ENCODE data around the gene ZNF829.
A peak's percentile ranks its signal among the peaks of the same experiment; 100 is the strongest.

The ZNF829 gene

DNA sequence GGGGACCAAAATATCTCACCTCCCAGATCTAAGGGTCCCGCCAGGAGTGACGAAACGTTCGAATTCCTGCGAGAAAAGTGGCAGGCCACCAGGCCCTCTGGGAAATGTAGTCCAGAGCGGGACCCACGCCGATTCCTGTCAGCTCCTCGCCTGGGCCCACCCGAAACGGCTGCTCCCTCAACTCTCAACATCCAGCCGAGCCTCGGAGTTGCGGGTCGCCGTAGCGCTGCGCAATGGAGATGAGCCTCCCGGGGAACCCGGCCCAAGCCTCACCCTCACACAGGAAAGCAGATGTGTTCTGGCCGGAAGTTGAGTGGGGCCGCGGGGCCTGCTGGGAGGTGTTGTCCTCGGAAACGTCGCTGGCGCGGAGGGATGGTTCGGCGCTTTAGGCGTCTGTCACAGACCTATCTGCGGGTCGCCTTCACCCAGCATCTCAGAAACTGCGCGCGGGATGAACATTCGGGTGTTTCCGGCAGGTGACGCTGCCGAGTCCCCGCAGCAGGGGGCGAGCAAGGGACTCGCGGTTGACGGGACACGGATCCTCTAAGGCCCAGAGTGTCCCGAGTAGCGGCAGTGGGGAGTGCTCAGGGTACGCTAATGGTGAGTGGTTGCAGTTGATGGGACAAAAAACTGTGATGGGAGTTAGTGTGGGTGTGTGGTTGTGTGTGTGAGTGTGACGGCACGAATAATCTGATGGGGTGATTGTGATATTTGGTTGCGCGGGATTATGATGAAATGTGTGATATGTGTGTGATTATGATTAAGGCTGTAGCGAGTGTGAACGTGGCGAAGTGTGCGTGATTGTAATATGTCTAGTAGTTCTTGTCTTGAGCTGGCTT lies at the start of gene ZNF829, which contains the start of gene ZNF568:
Gene ZNF829 (minus strand): TSS at position 300 of the 839 bp plus-strand sequence. CDS start 1,124 bp downstream, outside the sequence.
Gene ZNF568 (plus strand): TSS at position 341 of the 839 bp plus-strand sequence. CDS start 6,439 bp downstream, outside the sequence.
- peak; percentile 96 for DNase-seq

DNA sequence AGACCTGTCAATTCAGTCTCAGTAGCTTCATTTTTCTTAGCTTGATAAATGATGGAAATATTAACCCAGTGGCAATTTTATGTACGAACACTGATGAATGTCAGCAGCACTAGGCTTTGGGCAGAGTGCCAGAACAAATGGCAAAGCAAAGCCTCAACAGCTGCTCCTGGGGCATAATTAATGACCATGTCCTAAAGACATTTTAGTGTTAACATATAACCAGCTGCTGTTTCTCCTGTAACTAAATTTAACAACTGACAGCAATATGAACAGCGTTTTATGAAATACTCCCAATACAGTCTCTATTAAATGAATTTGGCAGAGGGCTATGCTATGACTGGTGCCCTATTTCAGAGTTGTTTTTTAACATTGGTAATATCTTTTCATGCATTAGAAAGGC lies 47.2 kb upstream of the ZNF829 start:
- DNase-seq: no peak

DNA sequence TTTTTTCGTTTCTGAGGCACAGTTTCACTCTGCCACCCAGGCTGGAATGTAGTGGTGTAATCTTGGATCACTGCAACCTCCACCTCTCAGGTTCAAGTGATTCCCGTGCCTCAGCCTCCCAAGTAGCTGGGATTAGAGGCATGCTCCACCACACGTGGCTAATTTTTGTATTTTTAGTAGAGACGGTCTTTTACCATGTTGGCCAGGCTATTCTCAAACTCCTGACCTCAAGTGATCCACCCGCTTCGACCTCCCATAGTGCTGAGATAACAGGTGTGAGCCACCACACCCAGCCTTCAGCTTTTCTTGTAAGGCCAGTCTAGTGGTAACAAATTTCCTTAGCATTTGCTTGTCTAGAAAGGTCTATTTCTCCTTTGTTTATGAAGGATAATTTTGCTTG lies 46.3 kb upstream of the ZNF829 start:
- DNase-seq: no peak

DNA sequence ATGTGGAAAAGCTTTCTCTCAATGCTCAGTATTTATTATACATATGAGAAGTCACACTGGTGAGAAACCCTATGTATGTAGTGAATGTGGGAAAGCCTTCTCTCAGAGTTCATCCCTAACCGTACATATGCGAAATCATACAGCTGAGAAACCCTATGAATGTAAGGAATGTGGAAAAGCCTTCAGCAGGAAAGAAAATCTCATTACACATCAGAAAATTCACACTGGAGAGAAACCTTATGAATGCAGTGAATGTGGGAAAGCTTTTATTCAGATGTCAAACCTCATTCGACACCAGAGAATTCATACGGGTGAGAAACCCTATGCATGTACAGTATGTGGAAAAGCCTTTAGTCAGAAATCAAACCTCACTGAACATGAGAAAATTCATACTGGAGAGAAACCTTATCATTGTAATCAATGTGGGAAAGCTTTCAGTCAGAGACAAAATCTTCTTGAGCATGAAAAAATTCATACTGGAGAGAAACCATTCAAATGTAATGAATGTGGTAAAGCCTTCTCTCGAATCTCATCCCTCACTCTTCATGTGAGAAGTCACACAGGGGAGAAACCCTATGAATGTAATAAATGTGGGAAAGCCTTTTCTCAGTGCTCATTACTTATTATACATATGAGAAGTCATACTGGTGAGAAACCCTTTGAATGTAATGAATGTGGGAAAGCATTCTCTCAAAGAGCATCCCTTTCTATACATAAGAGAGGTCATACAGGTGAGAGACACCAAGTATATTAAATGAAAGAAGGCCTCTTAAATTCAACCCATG lies 34.4 kb upstream of the ZNF829 start:
- no peak for DNase-seq

DNA sequence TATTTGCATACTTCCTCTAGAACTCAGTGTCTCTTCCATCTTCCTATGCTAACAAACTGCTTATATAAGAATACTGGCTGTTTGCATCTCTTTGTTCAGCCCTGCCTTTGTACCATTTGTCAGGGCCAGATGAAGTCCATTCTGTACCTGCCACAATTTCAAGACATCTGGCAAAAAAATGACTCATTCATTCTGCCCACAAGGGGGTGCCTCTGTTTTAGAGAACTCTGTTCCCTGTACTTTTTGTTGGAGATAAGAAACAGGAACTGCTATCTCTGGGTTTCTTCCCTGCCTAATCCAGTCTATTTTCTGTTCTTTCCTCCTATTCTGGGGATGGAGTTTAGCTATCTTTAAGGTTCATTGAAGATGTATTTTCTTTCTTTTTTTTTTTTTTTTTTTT lies 23.1 kb upstream of the ZNF829 start:
- no peak for DNase-seq

DNA sequence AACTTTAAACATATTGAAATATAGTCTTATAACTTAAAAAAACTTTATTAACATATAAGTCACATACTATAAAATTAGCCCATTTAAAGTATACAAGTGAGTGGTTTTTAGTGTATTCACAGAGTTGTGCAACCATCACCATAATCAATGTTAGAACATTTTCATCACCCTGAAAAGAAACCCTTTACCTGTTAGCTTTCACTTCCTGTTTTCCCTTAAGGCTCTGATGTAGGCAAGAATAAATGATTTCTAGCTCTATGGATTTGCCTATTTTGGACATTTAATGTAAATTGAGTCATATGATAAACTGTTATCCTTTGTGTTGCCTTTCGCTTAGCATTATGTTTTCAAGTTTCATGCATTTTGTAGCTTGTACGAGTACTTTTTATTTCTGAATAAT lies 15.6 kb upstream of the ZNF829 start:
- no peak for DNase-seq

DNA sequence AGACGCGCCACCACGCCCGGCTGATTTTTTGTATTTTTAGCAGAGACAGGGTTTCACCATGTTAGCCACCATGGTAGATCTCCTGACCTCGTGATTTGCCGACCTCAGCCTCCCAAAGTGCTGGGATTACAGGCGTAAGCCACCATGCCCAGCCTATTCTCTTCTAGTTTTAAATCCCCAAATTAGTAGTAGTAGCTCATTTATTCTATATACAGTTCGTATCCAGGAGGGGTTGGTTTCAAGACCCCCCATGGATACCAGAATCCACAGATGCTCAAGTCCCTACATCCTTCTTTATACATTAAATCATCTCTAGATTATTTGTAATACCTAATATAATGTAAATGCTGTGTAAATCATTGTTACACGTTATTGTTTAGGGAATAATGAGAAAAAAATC lies 2.0 kb upstream of the ZNF829 start:
- no peak for DNase-seq

DNA sequence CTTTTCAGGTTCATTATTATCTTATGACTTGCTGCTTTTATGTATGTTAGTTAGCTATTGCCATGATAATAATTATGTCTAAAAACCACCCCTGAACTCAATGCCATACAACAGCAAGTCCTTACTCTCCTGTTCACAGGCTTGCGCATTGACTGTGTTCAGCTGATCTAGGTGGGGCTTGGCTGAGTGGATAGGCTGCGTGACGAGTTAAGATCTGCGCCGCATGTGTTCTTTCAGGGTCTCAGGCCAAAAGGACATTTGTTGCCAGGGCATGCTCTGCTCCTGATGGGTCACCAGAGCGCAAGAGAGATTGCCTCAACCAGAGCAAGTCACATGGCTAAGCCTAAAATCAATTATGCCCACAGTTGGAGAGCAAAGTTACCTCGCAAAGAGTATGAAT lies 900 bp upstream of the ZNF829 start:
- DNase-seq: no peak

DNA sequence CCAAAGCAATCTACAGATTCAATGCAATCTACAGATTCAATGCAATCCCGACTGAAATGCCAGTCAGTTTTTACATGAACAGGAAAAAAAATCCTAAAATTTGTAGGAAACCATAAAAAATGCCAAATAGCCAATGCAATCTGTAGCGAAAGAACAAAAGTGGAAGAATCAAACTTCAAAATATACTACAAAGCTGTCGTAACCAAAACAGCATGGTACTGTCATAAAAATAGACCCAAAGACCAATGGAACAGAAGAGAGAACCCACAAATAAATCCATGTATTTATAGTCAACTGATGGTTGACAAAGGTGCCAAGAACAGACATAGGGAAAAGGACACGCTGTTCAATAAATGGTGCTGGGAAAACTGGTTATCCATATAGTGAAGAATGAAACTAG lies 17.7 kb downstream of the ZNF829 start:
- DNase-seq: no peak

DNA sequence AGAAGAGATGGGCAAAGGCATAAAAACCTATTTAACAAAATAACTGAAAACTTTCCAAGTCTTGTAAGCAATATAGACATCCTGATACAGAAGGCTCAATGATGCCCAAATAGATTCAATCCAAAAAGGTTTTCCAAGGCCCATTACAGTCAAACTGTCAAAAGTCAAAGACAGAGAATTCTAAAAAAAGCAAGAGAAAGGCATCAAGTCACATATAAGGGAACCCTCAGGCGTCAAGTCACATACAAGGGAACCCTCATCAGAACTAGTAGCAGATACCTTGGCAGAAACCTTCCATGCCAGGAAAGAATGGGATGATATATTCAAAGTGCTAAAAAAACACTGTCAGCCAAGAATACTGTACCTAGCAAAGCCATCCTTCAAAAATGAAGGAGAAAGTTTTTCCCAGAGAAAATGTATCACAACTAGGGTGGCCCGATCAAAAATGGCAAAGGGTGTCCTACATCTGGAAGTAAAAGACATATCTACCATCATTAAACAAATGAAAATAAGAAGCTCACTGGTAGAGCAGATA lies 21.2 kb downstream of the ZNF829 start:
- no peak for DNase-seq

DNA sequence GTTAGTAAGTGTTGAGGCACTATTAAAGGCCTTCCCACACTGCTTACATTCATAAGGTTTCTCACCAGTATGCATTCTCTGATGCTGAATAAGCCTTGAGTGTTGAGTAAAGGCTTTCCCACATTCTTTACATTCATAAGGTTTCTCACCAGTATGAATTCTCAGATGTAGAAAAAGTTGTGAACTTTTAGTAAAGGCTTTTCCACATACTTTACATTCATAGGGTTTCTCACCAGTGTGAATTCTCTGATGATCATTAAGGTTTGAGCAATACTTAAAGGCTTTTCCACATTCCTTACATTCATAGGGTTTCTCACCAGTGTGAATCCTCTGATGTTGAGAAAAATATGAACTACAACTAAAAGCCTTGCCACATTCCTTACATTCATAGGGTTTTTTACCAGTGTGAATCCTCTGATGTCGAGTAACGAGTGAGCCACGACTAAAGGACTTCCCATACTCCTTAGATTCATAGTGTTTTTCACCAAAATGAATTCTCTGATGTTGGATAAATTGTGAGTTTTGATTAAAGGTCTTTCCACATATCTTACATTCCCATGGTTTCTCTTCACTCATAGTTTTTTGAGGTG lies 24.2 kb downstream of the ZNF829 start:
- DNase-seq: no peak

DNA sequence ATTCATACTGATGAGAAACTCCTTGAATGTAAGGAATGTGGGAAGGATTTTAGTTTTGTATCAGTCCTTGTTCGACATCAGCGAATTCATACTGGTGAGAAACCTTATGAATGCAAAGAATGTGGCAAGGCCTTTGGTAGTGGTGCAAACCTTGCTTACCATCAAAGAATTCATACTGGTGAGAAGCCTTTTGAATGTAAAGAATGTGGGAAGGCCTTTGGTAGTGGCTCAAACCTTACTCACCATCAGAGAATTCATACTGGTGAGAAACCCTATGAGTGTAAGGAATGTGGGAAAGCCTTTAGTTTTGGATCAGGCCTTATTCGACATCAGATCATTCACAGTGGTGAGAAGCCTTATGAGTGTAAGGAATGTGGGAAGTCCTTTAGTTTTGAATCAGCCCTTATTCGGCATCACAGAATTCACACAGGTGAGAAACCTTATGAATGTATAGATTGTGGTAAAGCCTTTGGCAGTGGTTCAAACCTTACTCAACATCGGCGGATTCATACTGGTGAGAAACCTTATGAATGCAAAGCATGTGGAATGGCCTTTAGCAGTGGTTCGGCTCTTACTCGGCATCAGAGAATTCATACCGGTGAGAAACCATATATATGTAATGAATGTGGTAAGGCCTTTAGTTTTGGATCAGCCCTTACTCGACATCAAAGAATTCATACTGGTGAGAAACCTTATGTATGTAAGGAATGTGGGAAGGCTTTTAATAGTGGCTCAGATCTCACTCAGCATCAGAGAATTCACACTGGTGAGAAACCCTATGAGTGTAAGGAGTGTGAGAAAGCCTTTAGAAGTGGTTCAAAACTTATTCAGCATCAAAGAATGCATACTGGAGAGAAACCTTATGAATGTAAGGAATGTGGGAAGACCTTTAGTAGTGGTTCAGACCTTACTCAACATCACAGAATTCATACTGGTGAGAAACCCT lies 38.8 kb downstream of the ZNF829 start:
- no peak for DNase-seq

DNA sequence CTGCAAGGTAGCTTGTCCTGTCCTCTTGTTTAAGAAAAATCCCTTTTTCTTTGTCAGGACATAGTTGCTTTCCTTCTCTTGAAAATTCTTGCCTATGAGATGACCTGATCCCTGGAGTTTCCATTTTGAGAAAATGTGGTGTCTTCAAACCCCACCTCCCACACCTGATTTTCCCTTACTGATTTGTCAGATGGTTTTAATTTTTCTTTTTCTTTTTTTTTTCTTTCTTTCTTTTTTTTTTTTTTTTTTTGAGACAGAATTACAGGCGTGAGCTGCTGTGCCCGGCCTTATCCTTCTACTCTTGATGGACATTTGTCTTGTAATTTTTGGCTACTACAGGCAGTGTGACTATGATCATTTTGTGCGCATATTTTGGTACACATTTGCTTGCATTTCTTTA lies 64.2 kb downstream of the ZNF829 start:
- no peak for DNase-seq

DNA sequence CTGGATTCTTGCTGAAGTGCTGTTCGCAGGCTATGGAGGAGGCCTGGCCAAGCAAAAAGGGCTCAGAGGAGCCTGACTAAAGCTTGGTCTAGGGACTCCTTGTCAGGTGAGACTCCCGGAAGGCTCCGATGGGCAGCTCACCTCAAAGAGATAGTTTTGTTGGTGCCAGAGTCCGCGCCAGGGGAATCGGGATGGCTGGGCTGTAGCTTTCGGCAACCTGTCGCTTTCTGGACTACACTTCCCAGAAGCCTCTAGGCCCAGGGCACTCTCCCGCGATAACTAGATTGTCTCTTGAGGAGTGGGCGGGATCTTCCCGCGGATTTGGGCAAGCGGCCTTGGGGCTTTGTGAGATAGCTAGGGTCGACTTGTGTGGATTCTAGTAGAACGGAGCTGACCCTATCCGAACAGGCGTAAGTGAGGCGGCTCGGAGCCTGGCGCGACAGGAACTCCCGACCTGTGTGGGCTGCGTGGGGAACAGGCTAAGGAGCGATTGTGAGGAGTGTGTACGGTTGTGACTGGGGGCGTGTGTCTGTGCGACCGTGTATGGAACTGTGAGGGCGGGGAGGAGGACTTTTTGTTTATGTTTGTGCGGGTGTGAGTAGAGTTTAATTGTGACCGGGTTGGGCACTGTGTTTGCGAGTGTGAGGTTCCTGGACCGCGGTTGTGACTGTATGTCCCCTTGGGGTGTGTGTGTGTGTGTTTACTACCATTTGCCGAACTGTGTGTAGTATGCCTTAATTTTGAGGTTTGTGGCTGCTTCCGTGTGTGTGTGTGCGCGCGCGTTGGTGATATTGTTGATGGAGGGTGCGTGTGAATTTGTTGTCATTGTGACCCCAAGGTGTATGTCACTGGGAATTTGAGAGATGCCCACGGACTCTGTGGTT lies 65.3 kb downstream of the ZNF829 start, which contains the start of gene ZNF345:
Gene ZNF345 (plus strand): TSS at position 318 of the 884 bp plus-strand sequence. CDS start 25,955 bp downstream, outside the sequence.
- peak; percentile 89 for DNase-seq

DNA sequence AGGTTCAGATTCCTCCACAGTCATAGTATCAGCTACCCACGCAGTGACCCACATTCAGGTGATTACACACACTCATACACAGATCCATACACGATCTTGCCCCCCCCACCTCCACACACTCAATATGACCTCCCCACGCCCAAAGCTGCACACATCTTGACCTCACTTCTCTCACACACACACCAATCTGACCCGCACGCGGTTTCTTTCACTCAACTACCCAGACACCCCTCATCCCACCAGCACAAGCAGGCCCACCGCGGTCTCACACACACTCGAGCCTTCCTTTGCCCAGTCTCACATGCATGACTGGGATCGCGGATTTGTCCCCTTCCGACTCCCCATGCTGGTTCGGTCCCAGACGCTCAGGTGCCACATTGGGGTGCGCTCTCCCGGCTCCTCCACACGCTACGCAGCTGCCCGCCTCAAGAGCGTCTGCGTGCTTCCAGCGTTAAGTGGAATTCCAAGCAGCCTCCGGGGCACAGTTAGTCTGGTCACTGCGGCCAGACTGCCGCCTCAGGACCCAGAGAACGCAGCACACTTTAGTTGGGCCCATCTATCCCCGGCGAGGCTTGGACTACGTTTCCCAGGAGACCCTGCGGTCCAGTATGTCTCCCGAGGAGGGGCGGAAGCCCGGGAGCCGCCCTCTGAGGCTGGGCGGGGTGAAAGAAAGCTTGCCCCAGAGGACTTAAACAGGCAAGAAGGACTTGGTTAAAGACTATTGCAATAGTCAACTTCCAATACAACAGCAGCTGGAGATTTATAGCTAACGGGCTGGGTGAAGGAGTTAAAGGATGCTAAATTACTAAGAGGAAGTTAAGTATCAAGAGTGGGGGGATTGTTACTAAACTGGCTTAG lies 66.2 kb downstream of the ZNF829 start:
- DNase-seq: peak; percentile 91

DNA sequence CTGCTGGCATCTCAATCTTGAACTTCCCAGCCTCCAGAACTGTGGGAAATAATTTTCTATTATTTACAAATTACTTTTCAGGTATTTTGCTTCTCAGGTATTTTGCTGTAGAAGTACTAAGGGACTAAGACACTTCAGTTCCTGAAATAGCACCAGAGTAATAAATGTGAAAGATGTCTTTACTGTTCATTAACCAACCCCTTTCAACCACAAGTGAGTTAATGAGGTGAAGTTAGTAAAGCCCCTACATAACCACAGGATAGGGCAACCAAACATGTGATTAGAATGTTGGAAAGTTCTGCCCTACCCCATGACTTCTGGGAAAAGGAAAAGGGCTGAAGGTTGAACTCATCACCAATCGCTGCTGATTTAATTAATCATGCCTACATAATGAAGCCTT lies 68.1 kb downstream of the ZNF829 start:
- DNase-seq: no peak

DNA sequence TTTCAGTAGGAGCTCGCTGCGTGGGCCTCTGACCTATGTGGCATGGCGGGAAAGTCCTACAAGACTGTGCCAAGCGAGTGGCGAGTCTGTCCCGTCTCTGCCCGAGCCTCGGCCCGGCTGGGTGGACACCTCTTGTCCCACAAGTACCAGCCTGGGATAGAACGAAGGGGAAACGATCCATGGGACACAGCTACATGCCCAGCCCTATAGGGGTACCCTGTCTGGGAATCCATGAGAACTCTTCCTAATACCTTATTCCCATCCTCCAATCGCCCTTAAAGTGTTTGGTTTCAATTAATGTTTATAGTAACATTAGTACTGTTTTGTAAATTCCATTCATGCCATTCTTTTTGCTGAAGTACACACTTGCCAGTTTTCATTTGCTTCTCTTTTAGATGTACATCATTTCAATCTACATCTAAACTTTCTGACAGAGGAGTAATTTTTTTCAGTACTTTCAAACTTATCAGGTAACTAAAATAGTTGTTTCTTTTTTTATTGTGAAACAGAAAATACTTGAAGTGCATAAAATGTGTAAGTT lies 77.2 kb downstream of the ZNF829 start:
- no peak for DNase-seq
